GM18867 (cell line): Measurements from ENCODE around the gene DNAAF8.
A peak's percentile ranks its signal among the peaks of the same experiment; 100 is the strongest.
"Not testable (repeated sequence)": the region's sequence is repeated elsewhere in the genome, so short reads cannot be mapped to it uniquely, and the experiment has no call there.

ENCODE experiments used
- ATAC-seq: cut with Tn5 transposase; IDR thresholded peaks from one replicate; pipeline ENCODE4 v1.9.1; 2021; ENCODE audit warnings: mild to moderate bottlenecking, moderate library complexity; ENCODE audit not compliant: unreplicated experiment

The DNAAF8 gene

GRCh38 chr16:4714996-4715395, 19.3 kb upstream of the DNAAF8 start:
- no peak for ATAC-seq

GRCh38 chr16:4718466-4718865, 15.9 kb upstream of the DNAAF8 start:
- ATAC-seq, result no peak

- ATAC-seq, result no peak
These were observed 11.1 kb upstream of the DNAAF8 start for GRCh38 chr16:4723071-4723767.

- no peak for ATAC-seq
These were observed 9.6 kb upstream of the DNAAF8 start for GRCh38 chr16:4724661-4725270.

GRCh38 chr16:4726616-4727015, 7.7 kb upstream of the DNAAF8 start:
- ATAC-seq, result no peak

GRCh38 chr16:4728676-4729075, 5.7 kb upstream of the DNAAF8 start:
- ATAC-seq, result no peak

GRCh38 chr16:4729876-4730275, 4.5 kb upstream of the DNAAF8 start:
- ATAC-seq, result no peak

- no peak for ATAC-seq
These were observed 1.1 kb upstream of the DNAAF8 start for GRCh38 chr16:4733211-4733742.

GRCh38 chr16:4733747-4734062, 632 bp upstream of the DNAAF8 start:
- peak; percentile 13 for ATAC-seq

GRCh38 chr16:4734730-4735535, 596 bp downstream of the DNAAF8 start:
- peak; percentile 62 for ATAC-seq

GRCh38 chr16:4736546-4736945, 2.2 kb downstream of the DNAAF8 start:
- no peak for ATAC-seq

GRCh38 chr16:4737545-4737944, 3.2 kb downstream of the DNAAF8 start:
- no peak for ATAC-seq

GRCh38 chr16:4738370-4738769, 4.0 kb downstream of the DNAAF8 start:
- ATAC-seq, result not testable (repeated sequence)

- ATAC-seq, result no peak
These were observed 9.0 kb downstream of the DNAAF8 start for GRCh38 chr16:4743226-4743878.

- no peak for ATAC-seq
These were observed 10.4 kb downstream of the DNAAF8 start for GRCh38 chr16:4744555-4745273.

GRCh38 chr16:4745274-4745569, 10.9 kb downstream of the DNAAF8 start:
- no peak for ATAC-seq

GRCh38 chr16:4746215-4746614, 11.9 kb downstream of the DNAAF8 start:
- ATAC-seq, result no peak

GRCh38 chr16:4746991-4747574, 12.7 kb downstream of the DNAAF8 start:
- no peak for ATAC-seq

- no peak for ATAC-seq
These were observed 13.8 kb downstream of the DNAAF8 start for GRCh38 chr16:4747906-4748681.
